ENCODE measurements around the gene NUDT13.
"Not testable (repeated sequence)": the region's sequence is repeated elsewhere in the genome, so short reads cannot be mapped to it uniquely, and the experiment has no call there.

The NUDT13 gene

GRCh38 chr10:73106301-73106700, 4.0 kb upstream of the NUDT13 start:
- no peak for DNase-seq

- not testable (repeated sequence) for DNase-seq
Measured at GRCh38 chr10:73109248-73109652, 1.0 kb upstream of the NUDT13 start.

DNA sequence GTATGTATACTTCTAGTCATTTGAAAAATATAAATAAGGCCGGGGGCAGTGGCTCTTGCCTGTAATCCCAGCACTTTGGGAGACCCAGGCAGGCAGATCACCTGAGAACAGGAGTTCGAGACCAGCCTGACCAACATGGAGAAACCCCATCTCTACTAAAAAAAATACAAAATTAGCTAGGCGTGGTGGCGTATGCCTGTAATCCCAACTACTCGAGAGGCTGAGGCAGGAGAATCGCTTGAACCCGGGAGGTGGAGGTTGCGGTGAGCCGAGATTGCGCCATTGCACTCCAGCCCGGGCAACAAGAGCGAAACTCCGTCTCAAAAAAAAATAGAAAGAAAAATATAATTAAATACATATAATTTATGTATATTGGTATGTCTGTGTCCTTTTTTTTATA, 1.8 kb downstream of the NUDT13 start:
- DNase-seq, result not testable (repeated sequence)

- no peak for DNase-seq
Measured at GRCh38 chr10:73113551-73113950, 3.3 kb downstream of the NUDT13 start.

DNA sequence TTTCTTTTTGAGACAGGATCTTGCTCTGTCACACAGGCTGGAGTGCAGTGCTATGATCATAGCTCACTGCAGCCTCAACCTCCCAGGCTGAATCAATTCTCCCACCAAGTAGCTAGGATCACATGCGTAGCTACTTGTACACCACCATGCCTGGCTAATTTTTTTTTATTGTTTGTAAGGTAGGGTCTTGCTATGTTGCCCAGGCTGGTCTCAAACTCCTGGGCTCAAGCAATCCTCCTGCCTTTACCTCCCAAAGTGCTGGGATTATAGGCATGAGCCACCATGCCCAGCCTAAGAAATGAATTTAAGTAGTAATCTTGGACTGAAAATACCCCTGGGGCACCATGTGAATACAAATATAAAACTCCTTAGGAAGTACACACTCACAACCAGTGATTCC, 5.8 kb downstream of the NUDT13 start:
- no peak for DNase-seq

- DNase-seq, result no peak
Measured at GRCh38 chr10:73117976-73118743, 7.9 kb downstream of the NUDT13 start.

DNA sequence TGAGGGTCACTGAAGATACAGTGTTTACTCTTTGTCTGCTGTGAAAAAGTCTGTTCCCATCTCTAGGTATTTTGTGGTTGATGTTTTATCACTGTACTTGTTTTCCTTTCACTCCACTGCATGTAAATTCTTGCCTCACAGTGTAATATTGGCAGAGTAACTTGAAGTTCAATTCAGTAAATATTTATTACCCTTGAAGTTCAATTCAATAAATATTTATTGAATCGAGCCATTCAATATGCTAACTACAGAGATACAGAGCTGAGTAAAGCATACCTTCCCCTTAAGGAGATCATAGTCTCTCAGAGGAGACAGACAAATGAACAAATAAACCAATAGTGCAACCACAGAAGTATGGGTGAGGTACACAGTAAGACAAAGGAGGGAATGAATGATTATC, 9.2 kb downstream of the NUDT13 start:
- no peak for DNase-seq

- no peak for DNase-seq
Measured at GRCh38 chr10:73119952-73120351, 9.7 kb downstream of the NUDT13 start.

DNA sequence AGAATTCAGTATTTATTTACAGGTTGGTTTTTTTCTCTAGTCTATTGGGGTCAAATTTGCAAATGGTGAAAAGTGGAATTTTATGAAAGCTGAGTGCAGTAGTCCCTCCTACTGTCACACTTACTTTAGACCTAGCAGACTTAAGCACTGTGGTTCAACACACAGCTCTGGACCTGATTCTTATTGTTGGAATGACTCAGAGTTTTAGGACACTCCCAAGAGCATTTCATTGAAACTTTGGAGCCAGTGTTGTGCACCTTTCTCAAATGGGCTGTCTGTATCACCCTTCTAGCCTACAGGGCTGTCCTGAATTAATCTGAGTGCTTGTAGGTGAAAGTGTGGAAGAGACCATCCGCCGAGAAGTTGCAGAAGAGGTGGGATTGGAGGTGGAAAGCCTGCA, 16.1 kb downstream of the NUDT13 start:
- no peak for DNase-seq

DNA sequence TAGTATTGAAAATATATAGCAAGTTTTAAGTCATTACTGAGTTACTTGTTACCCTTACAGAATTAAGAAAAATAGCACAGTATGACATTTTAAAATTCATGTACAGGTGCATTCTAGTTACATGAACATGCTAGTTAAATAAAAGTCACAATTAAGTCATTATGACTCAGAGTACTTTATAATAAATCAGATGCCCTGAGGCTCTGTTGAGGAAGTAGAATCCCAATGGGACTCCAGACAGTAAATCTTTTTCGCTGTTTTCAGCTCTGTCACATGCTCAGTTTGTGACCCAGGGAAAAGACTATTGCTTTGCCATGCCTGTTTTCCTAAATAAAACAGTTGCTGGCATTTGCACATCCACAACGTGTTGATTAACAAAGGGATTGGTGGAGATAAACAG, 21.0 kb downstream of the NUDT13 start:
- DNase-seq, result no peak

DNA sequence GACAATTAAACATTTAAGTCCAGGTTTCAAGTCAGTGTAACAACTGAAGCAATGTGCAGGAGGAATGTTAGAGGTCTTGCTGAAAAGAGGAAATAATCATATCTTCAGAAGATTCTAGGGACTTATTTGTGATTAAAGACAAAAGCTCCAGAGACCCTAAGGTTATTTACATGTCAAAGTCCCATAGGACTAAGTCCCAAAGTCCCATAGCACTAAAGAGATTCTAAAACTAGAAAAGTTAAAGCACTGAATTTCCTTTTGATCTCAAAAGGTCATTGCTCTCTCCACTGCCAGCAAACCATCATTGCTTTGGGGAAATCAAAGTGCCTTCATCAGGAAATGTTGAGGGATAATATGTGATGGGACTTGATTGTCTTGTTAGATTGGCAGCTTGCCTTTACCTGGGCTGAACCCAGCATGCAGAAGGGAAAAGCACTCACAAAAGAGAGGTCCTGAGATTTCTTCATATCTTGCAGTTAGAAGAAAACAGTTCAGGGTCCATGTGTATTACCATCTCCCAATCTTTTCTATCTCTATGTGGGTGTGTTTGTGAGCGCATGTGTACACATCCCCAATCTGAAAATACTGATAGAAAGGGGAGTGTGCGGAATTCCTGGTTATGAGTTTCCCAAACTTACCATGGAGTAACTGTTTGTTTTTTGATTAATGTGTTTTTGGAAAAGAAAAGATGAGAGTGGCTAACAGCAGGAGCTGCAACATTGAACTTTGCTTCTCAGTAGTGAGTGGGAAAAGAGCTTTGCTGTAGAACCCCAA, 21.8 kb downstream of the NUDT13 start:
- no peak for DNase-seq

- DNase-seq, result no peak
Measured at GRCh38 chr10:73134727-73135126, 24.5 kb downstream of the NUDT13 start.

GRCh38 chr10:73136627-73137026, 26.4 kb downstream of the NUDT13 start:
- DNase-seq, result no peak

GRCh38 chr10:73139251-73139650, 29.0 kb downstream of the NUDT13 start:
- DNase-seq, result no peak

GRCh38 chr10:73141603-73142002, 31.3 kb downstream of the NUDT13 start:
- no peak for DNase-seq

GRCh38 chr10:73150633-73151413, 40.6 kb downstream of the NUDT13 start:
- not testable (repeated sequence) for DNase-seq

GRCh38 chr10:73152009-73152408, 41.8 kb downstream of the NUDT13 start:
- DNase-seq, result no peak

DNA sequence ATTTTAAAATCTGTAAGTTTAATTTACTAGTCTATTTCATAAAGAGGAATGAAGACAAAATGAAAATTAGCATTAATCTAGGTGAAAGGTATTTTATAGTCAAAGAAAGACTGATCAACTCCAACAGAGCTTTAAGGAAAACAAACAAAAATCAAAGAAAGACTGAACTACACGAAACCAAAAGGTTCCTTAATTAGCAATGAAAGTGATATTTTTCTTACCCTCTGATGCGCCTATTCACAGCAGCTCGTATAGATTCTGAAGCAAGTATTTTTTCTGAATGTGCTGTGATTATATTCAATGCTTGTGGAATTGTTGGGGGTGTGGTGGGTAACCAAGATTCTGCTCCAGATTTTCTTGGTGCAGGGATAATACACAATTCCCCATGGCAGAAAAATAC, 45.8 kb downstream of the NUDT13 start:
- no peak for DNase-seq

DNA sequence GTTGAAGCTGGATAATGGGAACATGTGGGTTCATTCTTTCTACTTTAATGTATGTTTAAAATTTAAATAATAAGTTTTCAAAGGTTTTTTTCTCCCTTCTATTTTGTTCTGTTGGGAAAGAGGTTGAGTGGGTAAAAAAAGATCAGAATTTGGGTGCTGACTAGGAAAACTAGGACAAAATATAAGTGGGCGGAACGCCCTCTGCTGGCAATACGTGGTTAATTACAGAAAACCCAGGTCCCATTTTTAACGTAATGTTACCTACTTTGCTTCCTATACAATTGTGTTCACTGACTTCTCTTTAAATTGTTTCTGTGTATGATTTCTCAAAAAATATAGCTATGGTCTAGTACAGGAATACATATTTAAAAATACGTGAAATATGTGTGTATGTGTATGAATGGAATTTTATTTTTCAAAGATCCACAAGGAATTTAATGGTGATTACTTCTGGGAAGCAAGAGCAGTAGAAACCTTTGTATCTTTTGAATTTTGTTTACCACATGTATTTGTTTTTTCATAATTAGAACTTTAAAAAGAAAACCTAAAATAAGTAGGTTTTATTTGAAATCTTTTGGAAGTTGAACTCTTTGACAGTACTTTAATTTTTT, 48.9 kb downstream of the NUDT13 start:
- DNase-seq, result peak; percentile 72

DNA sequence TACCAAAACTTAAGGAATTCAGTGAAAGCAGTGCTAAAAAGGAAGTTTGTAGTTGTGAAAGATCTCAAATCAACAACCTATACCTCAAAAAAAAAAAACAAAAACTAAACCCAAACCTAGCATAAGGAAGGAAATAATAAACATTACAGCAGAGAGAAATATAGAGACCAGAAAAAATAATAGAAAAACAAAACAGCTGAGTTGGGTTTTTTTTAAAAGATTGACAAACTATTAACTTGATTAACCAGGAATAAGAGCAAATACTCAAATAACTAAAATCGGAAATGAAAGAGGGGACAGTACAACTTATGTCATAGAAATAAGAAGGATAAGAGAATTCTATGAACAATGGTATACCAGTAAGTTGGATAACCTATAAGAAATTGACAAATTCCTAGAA, 50.8 kb downstream of the NUDT13 start:
- no peak for DNase-seq

DNA sequence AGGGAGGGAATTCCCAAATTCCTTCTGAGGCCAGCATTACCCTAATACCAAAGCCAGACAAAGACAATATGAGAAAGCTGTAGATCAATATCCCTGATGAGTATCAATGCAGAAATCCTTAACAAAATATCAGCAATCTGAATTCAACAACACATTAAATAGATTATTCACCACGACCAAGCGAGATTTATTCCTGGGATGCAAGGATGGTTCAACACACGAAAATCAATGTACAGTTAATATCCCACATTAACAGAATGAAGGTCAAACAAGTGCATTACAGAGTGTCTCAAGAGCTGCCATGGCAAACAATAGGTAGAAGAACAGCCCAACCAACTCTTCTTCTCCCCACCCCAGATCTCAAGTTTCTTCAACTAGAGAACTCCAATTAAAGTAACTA, 51.4 kb downstream of the NUDT13 start:
- no peak for DNase-seq

- DNase-seq, result no peak
Measured at GRCh38 chr10:73163096-73163495, 52.8 kb downstream of the NUDT13 start.

DNA sequence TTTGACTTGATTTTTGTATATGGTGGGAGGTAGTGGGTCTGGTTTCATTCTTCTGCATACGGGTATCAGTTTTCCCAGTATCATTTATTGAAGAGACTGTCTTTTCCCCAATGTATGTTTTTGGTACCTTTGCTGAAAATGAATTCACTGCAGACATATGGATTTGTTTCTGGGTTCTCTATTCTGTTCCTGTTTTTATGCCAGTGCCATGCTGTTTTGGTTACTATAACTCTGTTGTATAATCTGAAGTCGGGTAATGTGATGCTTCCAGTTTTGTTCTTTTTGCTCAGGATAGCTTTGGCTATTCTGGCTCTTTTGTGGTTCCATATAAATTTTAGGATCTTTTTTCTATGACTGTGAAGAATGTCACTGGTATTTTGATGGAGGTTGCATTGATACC, 56.7 kb downstream of the NUDT13 start:
- DNase-seq, result no peak
